GM23338 (cell line): ENCODE measurements around the gene ALX3. TPM values are rescaled to one million over a fixed set of nuclear protein-coding genes. Genes with fewer than 3 reads are reported as not detected.

Experiments
- ATAC-seq: fragments of 200-7000 bp; cut with Tn5 transposase; 3 replicates; pipeline ENCODE4 v1.9.1; 2020
- DNase-seq: peaks from one replicate; pipeline ENCODE4 v3.0.0-alpha.2; 2015; ENCODE audit warnings: low spot score
- H2AFZ ChIP-seq: fragments of 200-600 bp; sonication (generic); 2 replicates; pipeline ENCODE4 v1.8.0; 2016; ENCODE audit warnings: antibody characterized with exemption, mild to moderate bottlenecking, moderate library complexity
- H3F3A ChIP-seq: fragments of 200-600 bp; sonication (generic); replicated peaks from 2 replicates; pipeline ENCODE4 v1.8.0; 2017; ENCODE audit warnings: antibody characterized with exemption, mixed run types, low read depth
- H3K27ac ChIP-seq: fragments of 200-600 bp; sonication (generic); 2 replicates; pipeline ENCODE4 v1.6.1; 2016; ENCODE audit warnings: low read depth
- H3K27me3 ChIP-seq: fragments of 200-600 bp; sonication (generic); 2 replicates; pipeline ENCODE4 v1.8.0; 2016; ENCODE audit warnings: mild to moderate bottlenecking, mixed run types, moderate library complexity; ENCODE audit not compliant: insufficient read depth
- H3K36me3 ChIP-seq: fragments of 200-600 bp; sonication (generic); 2 replicates; pipeline ENCODE4 v1.8.0; 2016; ENCODE audit warnings: mild to moderate bottlenecking; ENCODE audit not compliant: insufficient read depth
- H3K4me1 ChIP-seq: fragments of 200-600 bp; sonication (generic); 2 replicates; pipeline ENCODE4 v1.8.0; 2016; ENCODE audit warnings: mild to moderate bottlenecking, moderate library complexity; ENCODE audit not compliant: insufficient read depth
- H3K4me2 ChIP-seq: fragments of 200-600 bp; sonication (generic); 2 replicates; pipeline ENCODE4 v1.7.1; 2017; ENCODE audit warnings: mixed run types
- H3K4me3 ChIP-seq: fragments of 200-600 bp; sonication (generic); 2 replicates; pipeline ENCODE4 v1.6.1; 2016; ENCODE audit warnings: mixed run types
- H3K79me2 ChIP-seq: fragments of 200-600 bp; sonication (generic); replicated peaks from 2 replicates; pipeline ENCODE4 v1.8.0; 2017; ENCODE audit warnings: mild to moderate bottlenecking; ENCODE audit not compliant: insufficient read depth
- H3K9me2 ChIP-seq: fragments of 200-600 bp; sonication (generic); 2 replicates; pipeline ENCODE4 v1.8.0; 2017; ENCODE audit not compliant: insufficient read depth
- H4K20me1 ChIP-seq: fragments of 200-600 bp; sonication (generic); replicated peaks from 2 replicates; pipeline ENCODE4 v1.8.0; 2017; ENCODE audit warnings: mild to moderate bottlenecking; ENCODE audit not compliant: insufficient read depth
- H3K27ac Mint-ChIP-seq: 2 replicates; pipeline ENCODE4 v1.8.0; 2020; ENCODE audit warnings: inconsistent platforms, mild to moderate bottlenecking, moderate library complexity, mixed read lengths
- H3K27me3 Mint-ChIP-seq: 3 replicates; pipeline ENCODE4 v1.8.0; 2022; ENCODE audit warnings: low read depth, mild to moderate bottlenecking, moderate library complexity, mixed read lengths, inconsistent platforms; ENCODE audit not compliant: insufficient read depth, poor library complexity
- H3K36me3 Mint-ChIP-seq: 3 replicates; pipeline ENCODE4 v1.8.0; 2021; ENCODE audit warnings: low read depth, mild to moderate bottlenecking, inconsistent platforms, moderate library complexity, mixed read lengths
- H3K4me1 Mint-ChIP-seq: 3 replicates; pipeline ENCODE4 v1.8.0; 2020; ENCODE audit warnings: mild to moderate bottlenecking, inconsistent platforms, mixed read lengths
- H3K4me3 Mint-ChIP-seq: 3 replicates; pipeline ENCODE4 v1.8.0; 2021; ENCODE audit warnings: moderate library complexity, mild to moderate bottlenecking, inconsistent platforms, mixed read lengths
- H3K9me3 Mint-ChIP-seq: 3 replicates; pipeline ENCODE4 v1.8.0; 2020; ENCODE audit warnings: moderate library complexity, mild to moderate bottlenecking, inconsistent platforms, mixed read lengths
- CREB1 ChIP-seq: fragments of 250-450 bp; sonication (Bioruptor Pico); IDR thresholded peaks from 2 replicates; pipeline ENCODE4 v1.5.0; 2020; ENCODE audit warnings: low read depth, mild to moderate bottlenecking, moderate library complexity
- CTCF ChIP-seq, 2 experiments: fragments of 200-600 bp in 1 of 2; sonication (generic) in 1 of 2; conservative IDR thresholded peaks; 2 replicates each; pipeline versions ENCODE4 v1.5.1 to v1.6.1; 2016 to 2017; ENCODE audit warnings: antibody characterized with exemption in 2 of 2, low read depth in 2 of 2, mild to moderate bottlenecking in 2 of 2, moderate library complexity in 1 of 2
- ETS1 ChIP-seq: IDR thresholded peaks from 2 replicates; pipeline ENCODE4 v1.6.1; 2016; ENCODE audit warnings: antibody characterized with exemption
- EZH2 ChIP-seq: fragments of 200-600 bp; sonication (generic); IDR thresholded peaks from one replicate; pipeline ENCODE4 v1.8.0; 2017; ENCODE audit warnings: antibody characterized with exemption, mild to moderate bottlenecking, low read depth; ENCODE audit not compliant: unreplicated experiment
- EZH2phosphoT487 ChIP-seq: fragments of 200-600 bp; sonication (generic); IDR thresholded peaks from one replicate; pipeline ENCODE4 v1.8.1; 2018; ENCODE audit warnings: antibody characterized with exemption; ENCODE audit not compliant: unreplicated experiment
- JUNB ChIP-seq: IDR thresholded peaks from one replicate; pipeline ENCODE4 v1.6.1; 2016; ENCODE audit warnings: antibody characterized with exemption; ENCODE audit not compliant: unreplicated experiment
- NANOG ChIP-seq: IDR thresholded peaks from 2 replicates; pipeline ENCODE4 v1.6.1; 2016; ENCODE audit warnings: antibody characterized with exemption, borderline replicate concordance
- POLR2AphosphoS5 ChIP-seq: IDR thresholded peaks from 2 replicates; pipeline ENCODE4 v1.6.1; 2016; ENCODE audit warnings: antibody characterized with exemption, low read depth
- REST ChIP-seq: IDR thresholded peaks from one replicate; pipeline ENCODE4 v1.6.1; 2018; ENCODE audit warnings: antibody characterized with exemption; ENCODE audit not compliant: unreplicated experiment
- STAT1 ChIP-seq: IDR thresholded peaks from one replicate; pipeline ENCODE4 v1.6.1; 2016; ENCODE audit warnings: antibody characterized with exemption; ENCODE audit not compliant: unreplicated experiment
- ZNF114 ChIP-seq: fragments of 250-450 bp; sonication (Bioruptor Pico); IDR thresholded peaks from 2 replicates; pipeline ENCODE4 v1.5.0; 2020; ENCODE audit warnings: mild to moderate bottlenecking, moderate library complexity
- ZNF331 ChIP-seq: fragments of 250-450 bp; sonication (Bioruptor Pico); IDR thresholded peaks from 2 replicates; pipeline ENCODE4 v1.5.0; 2020; ENCODE audit warnings: low read depth, mild to moderate bottlenecking, moderate library complexity
- ZNF462 ChIP-seq: fragments of 250-450 bp; sonication (Bioruptor Pico); IDR thresholded peaks from 2 replicates; pipeline ENCODE4 v1.5.0; 2020; ENCODE audit warnings: mild to moderate bottlenecking, moderate library complexity
- polyA plus RNA-seq: library from polyadenylated mRNA; unstranded; fragments of >200 nt; fragmentation: Nextera tagmentation; extraction: Ambion mirVana; gene quantifications from 2 replicates; pipeline ENCODE4 v1.2.1, GENCODE V29; 2016
- total RNA-seq: library from RNA; depleted of rRNA; stranded (reverse); fragments of >200 nt; shearing (Covaris generic); gene quantifications from 2 replicates; pipeline ENCODE4 v1.2.3, GENCODE V29; 2014

ALX3 gene
- total and polyA plus RNA-seq, 2 experiments from 2014 or later = not detected

- no peak overlapping the region for H3K27ac Mint-ChIP-seq
These were observed 9.1 kb downstream of the ALX3 start for GRCh38 chr1:110061341-110061740.

More at GRCh38 chr1:110061341-110061740, 9.1 kb downstream of the ALX3 start:
- H3K4me1 ChIP-seq = no peaks in the 10 kb centered on the region
- no peak overlapping the region for H3K4me2 ChIP-seq
- H4K20me1 ChIP-seq = peaks cover 4% of the 10 kb centered on the region
- H3K79me2 ChIP-seq = no peaks in the 10 kb centered on the region
- peaks cover 31% of the 10 kb centered on the region for H3K27me3 Mint-ChIP-seq
- H3F3A ChIP-seq = no peaks in the 10 kb centered on the region
- no peak overlapping the region for H3K4me3 Mint-ChIP-seq
- no peak overlapping the region for H3K4me3 ChIP-seq
- H3K9me3 Mint-ChIP-seq = no peaks in the 10 kb centered on the region
- peaks cover 37% of the 10 kb centered on the region for H3K36me3 Mint-ChIP-seq
- peaks cover 23% of the 10 kb centered on the region for H3K27me3 ChIP-seq
- peaks cover 5% of the 10 kb centered on the region for H3K36me3 ChIP-seq
- ATAC-seq = no peak
- TF ChIP-seq ETS1 (no peak), EZH2phosphoT487 (no peak), STAT1 (no peak), CREB1 (CRISPR knock-in tag) (no peak), POLR2AphosphoS5 (no peak), CTCF (conservative IDR thresholded peaks at IDR 0.05; ENCODE audit: low read depth in 2 of 2) (no peak), ZNF114 (CRISPR knock-in tag) (no peak), REST (no peak), EZH2 (no peak), NANOG (no peak), ZNF462 (CRISPR knock-in tag) (no peak), JUNB (no peak), ZNF331 (CRISPR knock-in tag) (no peak)
- H3K27ac ChIP-seq = no peak overlapping the region
- H3K9me2 ChIP-seq = no peaks in the 10 kb centered on the region
- no peak for DNase-seq
- no peak overlapping the region for H2AFZ ChIP-seq
- H3K4me1 Mint-ChIP-seq = no peaks in the 10 kb centered on the region; the same call in 2 of the 3 replicates
